ENCODE results near the gene ANKLE2.
"Not testable (repeated sequence)": the region's sequence is repeated elsewhere in the genome, so short reads cannot be mapped to it uniquely, and the experiment has no call there.

The ANKLE2 gene

GRCh38 chr12:132700212-132700822, 61.3 kb downstream of the ANKLE2 start:
- H3K4me1 ChIP-seq = peaks cover 18% of the 10 kb centered on the region
- H3K27me3 ChIP-seq = no peaks in the 10 kb centered on the region
- H4K20me1 ChIP-seq = 0 out of 2 replicates have a peak, but pooled peaks cover 9% of the 10 kb centered on the region
- H3K9me3 ChIP-seq = no peaks in the 10 kb centered on the region
- no peak for TF ChIP-seq Cebpa-rat (IDR thresholded peaks at IDR 0.05)
- H3K9ac ChIP-seq = no peak overlapping the region
- no peak overlapping the region for H3K4me3 ChIP-seq
- peak overlapping the region; percentile 3; the same call in 1 of the 2 replicates for H3K4me2 ChIP-seq
- H3K27ac ChIP-seq = no peak overlapping the region
- peaks cover 97% of the 10 kb centered on the region for H3K36me3 ChIP-seq

DNA sequence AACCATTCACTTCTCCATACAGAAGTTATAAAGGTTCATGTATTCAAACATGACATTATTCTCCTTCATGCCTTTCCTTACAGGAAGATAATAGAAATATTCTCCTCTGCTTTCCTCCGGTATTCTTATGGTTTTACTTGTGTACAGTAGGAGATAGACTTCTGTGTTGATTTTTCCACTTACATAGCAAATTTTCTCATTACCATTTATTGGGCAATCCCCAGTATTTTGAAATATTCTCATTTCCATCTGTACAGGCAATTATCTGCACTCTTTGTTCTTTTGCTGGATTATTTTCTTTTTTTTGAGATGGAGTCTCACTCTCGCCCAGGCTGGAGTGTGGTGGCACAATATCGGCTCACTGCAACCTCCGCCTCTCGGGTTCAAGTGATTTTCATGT, 63.3 kb downstream of the ANKLE2 start:
- H3K9me3 ChIP-seq = no peaks in the 10 kb centered on the region
- H3K4me1 ChIP-seq = peaks cover 18% of the 10 kb centered on the region
- no peaks in the 10 kb centered on the region for H3K27me3 ChIP-seq
- peaks cover 86% of the 10 kb centered on the region for H3K36me3 ChIP-seq
- H3K27ac ChIP-seq = no peak overlapping the region
- TF ChIP-seq Cebpa-rat (IDR thresholded peaks at IDR 0.05) = no peak
- H4K20me1 ChIP-seq = 0 out of 2 replicates have a peak, but pooled peaks cover 9% of the 10 kb centered on the region
- H3K4me3 ChIP-seq = no peak overlapping the region
- H3K9ac ChIP-seq = no peak overlapping the region
- H3K4me2 ChIP-seq = no peak overlapping the region

DNA sequence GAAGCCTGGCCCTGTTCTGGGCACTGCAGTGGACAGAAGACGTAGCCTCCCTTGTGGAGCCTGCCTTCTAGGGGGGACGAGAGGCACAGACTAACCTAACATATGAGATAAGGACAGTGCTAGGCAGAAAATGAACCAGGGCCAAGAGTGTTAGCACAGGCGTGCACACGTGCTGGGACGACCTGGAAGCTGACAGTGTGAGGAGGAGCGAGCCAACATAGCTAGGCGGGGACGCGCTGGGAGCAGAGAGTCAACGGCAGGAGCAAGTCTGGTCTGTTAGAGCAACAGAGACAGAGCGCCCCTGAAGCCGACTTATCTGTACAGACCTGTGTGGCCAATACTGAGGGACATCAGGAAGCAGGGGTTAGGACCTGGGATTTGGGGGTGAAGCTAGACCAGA, 66.2 kb downstream of the ANKLE2 start:
- Histone ChIP-seq H3K4me1 (peaks cover 10% of the 10 kb centered on the region), H3K36me3 (peaks cover 79% of the 10 kb centered on the region), H3K9ac (no peak overlapping the region), H3K27ac (no peak overlapping the region), H3K4me3 (no peak overlapping the region), H3K4me2 (no peak overlapping the region), H4K20me1 (no peaks in the 10 kb centered on the region), H3K27me3 (no peaks in the 10 kb centered on the region), H3K9me3 (peaks cover 5% of the 10 kb centered on the region; the same call in 1 of the 2 replicates)
- no peak for TF ChIP-seq Cebpa-rat (IDR thresholded peaks at IDR 0.05)

GRCh38 chr12:132694888-132695287, 66.7 kb downstream of the ANKLE2 start:
- H3K4me2 ChIP-seq, H3K27ac ChIP-seq, H4K20me1 ChIP-seq, H3K4me3 ChIP-seq, H3K4me1 ChIP-seq, H3K9ac ChIP-seq, H3K27me3 ChIP-seq, H3K9me3 ChIP-seq: not testable (repeated sequence)
- H3K36me3 ChIP-seq = peaks cover 81% of the 10 kb centered on the region

DNA sequence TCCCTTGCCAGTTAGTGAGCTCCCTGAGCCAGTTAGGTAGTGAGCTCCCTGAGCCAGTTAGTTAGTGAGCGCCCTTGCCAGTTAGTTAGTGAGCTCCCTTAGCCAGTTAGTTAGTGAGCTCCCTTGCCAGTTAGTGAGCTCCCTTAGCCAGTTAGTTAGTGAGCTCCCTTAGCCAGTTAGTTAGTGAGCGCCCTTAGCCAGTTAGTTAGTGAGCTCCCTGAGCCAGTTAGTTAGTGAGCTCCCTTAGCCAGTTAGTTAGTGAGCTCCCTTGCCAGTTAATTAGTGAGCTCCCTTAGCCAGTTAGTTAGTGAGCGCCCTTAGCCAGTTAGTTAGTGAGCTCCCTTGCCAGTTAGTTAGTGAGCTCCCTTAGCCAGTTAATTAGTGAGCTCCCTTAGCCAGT, 69.6 kb downstream of the ANKLE2 start:
- H3K4me1 ChIP-seq = peaks cover 12% of the 10 kb centered on the region
- H3K4me2 ChIP-seq = not testable (repeated sequence)

GRCh38 chr12:132690112-132690511, 71.5 kb downstream of the ANKLE2 start:
- Histone ChIP-seq H3K9ac (peak overlapping the region; percentile 42; the same call in 1 of the 2 replicates), H3K36me3 (peaks cover 40% of the 10 kb centered on the region), H4K20me1 (peaks cover 23% of the 10 kb centered on the region), H3K4me2 (0 out of 2 replicates have a peak overlapping the region, but pooled peaks have one; percentile 44), H3K27ac (no peak overlapping the region), H3K27me3 (no peaks in the 10 kb centered on the region), H3K4me1 (peaks cover 25% of the 10 kb centered on the region), H3K9me3 (peaks cover 5% of the 10 kb centered on the region; the same call in 1 of the 2 replicates), H3K4me3 (no peak overlapping the region)
- no peak for TF ChIP-seq Cebpa-rat (IDR thresholded peaks at IDR 0.05)

More for the DNA sequence above, 69.6 kb downstream of the ANKLE2 start:
- not testable (repeated sequence) for H3K27me3 ChIP-seq, H3K9ac ChIP-seq, H3K4me3 ChIP-seq, H3K27ac ChIP-seq, H3K9me3 ChIP-seq
- Histone ChIP-seq H3K36me3 (peaks cover 53% of the 10 kb centered on the region), H4K20me1 (peaks cover 11% of the 10 kb centered on the region)

GRCh38 chr12:132689227-132689626, 72.4 kb downstream of the ANKLE2 start:
- H3K36me3 ChIP-seq = peaks cover 33% of the 10 kb centered on the region
- H3K27ac ChIP-seq = no peak overlapping the region
- H4K20me1 ChIP-seq = peaks cover 26% of the 10 kb centered on the region
- H3K4me3 ChIP-seq = no peak overlapping the region; the same call in 1 of the 2 replicates
- peaks cover 28% of the 10 kb centered on the region for H3K4me1 ChIP-seq
- peak overlapping the region; percentile 42 for H3K9ac ChIP-seq
- no peak for TF ChIP-seq Cebpa-rat (IDR thresholded peaks at IDR 0.05)
- peaks cover 5% of the 10 kb centered on the region; the same call in 1 of the 2 replicates for H3K9me3 ChIP-seq
- peak overlapping the region; percentile 44 for H3K4me2 ChIP-seq
- no peaks in the 10 kb centered on the region for H3K27me3 ChIP-seq

DNA sequence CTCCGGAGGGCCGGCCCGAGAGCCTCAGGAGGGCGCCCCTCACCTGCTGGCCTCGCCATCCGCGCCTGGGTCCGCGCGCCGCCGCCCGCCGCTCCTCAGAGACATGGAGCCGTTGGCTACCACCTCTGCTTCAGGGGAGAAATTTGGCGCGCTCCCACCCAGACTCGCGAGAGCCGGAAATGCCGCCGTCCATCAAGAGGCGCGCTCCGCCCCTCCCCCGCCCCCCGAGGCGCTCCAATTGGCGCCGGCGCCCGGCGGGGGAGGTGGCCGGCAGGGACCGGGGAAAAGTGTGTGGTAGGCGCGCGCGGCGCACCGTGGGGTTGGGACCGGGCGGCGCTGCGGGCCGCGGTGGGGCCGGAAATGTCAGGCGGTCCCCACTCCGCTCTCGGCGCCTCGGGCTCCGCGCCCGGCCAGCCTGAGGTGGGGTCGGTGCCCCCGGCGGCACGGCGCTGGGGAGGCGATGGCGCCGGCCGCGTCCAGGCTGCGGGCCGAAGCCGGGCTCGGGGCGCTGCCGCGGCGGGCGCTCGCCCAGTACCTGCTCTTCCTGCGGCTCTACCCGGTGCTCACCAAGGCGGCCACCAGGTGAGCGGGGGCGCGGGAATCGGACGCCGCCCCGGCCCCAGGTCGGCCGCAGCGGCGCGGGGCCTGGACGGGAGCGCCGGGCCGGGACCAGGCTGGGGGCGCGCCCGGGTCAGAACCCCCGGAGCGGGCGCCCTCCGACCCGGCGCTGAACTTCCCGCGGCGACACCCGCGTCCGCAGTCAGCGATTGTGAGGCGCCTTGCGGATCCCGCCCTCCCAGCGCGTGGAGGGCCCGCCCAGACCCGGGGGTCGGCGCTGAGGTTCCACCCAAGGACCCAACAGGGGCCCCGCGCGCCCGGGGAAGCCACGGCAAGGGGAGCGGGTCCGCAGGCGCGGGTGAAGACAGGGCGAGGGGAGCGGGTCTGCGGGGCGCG, 74.1 kb downstream of the ANKLE2 start, which contains the start of the genes POLE and PXMP2:
TSS of gene POLE (minus strand) at position 132 of the 954 bp plus-strand sequence. CDS start at position 105, 27 bp downstream.
TSS of gene PXMP2 (plus strand) at position 377 of the 954 bp plus-strand sequence. CDS start at position 461, 84 bp downstream.
- H3K27me3 ChIP-seq = no peaks in the 10 kb centered on the region
- peak within 1 kb of the TSS; percentile 99 for H3K9ac ChIP-seq
- peaks cover 36% of the 10 kb centered on the region for H4K20me1 ChIP-seq
- peaks cover 39% of the 10 kb centered on the region for H3K36me3 ChIP-seq
- peak within 1 kb of the TSS; percentile 92 for H3K4me2 ChIP-seq
- TF ChIP-seq Cebpa-rat (IDR thresholded peaks at IDR 0.05) = no peak
- H3K4me3 ChIP-seq = peak within 1 kb of the TSS; percentile 99
- peaks cover 42% of the 10 kb centered on the region for H3K4me1 ChIP-seq
- peak within 1 kb of the TSS; percentile 97 for H3K27ac ChIP-seq
- peaks cover 4% of the 10 kb centered on the region; the same call in 1 of the 2 replicates for H3K9me3 ChIP-seq

DNA sequence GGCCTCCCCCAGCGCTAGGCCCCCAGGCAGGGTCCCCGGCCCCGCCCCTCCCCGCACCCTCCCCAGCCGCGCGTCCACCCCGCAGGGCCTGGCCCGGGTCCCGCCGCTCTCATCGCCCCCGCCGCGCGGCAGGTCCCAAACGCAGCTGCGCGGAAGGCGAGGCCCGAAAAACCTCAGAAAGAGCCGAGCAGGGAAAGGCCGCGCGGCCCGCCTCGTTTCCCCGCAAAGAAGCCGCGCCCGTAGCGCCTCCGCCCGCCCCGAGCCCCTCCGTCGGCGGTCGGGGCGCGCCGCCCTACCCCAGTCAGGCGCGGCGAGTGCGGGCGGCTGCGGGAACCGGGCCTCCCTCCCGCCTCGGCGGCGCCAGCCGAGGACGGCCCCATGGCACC, 74.8 kb downstream of the ANKLE2 start:
- Histone ChIP-seq H3K36me3 (peaks cover 39% of the 10 kb centered on the region), H3K9ac (peak overlapping the region; percentile 99), H4K20me1 (peaks cover 41% of the 10 kb centered on the region), H3K4me1 (peaks cover 42% of the 10 kb centered on the region), H3K4me3 (peak overlapping the region; percentile 99), H3K27ac (peak overlapping the region; percentile 97), H3K9me3 (no peaks in the 10 kb centered on the region; the same call in 1 of the 2 replicates), H3K4me2 (peak overlapping the region; percentile 92), H3K27me3 (no peaks in the 10 kb centered on the region)
- TF ChIP-seq Cebpa-rat (IDR thresholded peaks at IDR 0.05) = no peak
